ENCODE results near the gene PIGU. TPM values are rescaled to one million over a fixed set of nuclear protein-coding genes. Genes with fewer than 3 reads are reported as not detected.
A peak's percentile ranks its signal among the peaks of the same experiment; 100 is the strongest.

Gene PIGU
- total RNA-seq, 2 donors from 2014 or later: 35.8 to 41.2 TPM

DNA sequence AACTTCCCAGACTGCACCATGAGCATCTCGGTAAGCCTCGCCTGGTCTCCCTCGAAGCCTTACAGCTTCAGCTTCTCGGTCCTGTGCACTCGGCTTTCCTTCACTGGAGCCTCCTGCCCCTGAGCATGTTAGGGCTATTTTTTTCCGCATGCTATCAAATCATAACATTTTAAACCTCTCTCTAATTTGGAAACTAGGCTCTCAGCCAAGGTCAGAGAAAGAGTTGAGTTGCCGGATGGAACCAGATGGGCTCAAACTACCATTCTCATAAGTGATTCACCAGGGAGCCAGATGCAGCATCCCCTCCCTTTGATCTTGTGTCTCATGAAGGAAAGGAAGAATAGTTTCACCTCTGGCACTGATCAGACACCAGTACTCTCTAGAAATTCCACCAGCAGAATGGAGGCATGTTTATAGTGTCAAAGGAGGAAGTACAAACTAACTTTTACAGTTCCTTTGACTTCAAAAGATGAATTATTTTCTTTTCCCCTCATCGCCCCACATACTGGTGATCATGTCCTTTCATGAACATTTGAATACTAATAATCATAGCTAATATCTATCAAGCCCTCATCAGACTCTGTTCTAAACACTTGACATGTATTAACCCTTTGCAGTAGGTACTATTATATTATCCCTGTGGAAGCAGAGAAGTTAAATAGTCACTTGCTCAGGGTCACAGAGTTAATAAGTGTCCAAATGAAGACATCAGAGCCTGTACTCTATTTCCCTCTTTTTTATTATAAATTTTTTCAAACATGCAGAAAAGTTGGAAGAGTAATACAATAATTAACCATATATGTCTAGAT, 71.7 kb downstream of the PIGU start:
- peaks cover 7% of the 10 kb centered on the region for H3K36me3 ChIP-seq (ENCODE audit: control insufficient read depth, insufficient read depth, low read length)
- H3K4me3 Mint-ChIP-seq: no peak overlapping the region
- H3K4me3 ChIP-seq (ENCODE audit: low read length): no peak overlapping the region
- no peak overlapping the region for H3K27ac ChIP-seq (ENCODE audit: low read depth, low read length)
- no peaks in the 10 kb centered on the region for H3K27me3 Mint-ChIP-seq (ENCODE audit: insufficient read depth)
- peaks cover 31% of the 10 kb centered on the region for H3K36me3 Mint-ChIP-seq (ENCODE audit: low read depth)
- no peak overlapping the region for H3K9ac ChIP-seq (ENCODE audit: extremely low read depth, low read length, poor library complexity, severe bottlenecking)
- H3K4me1 ChIP-seq (ENCODE audit: control insufficient read depth, insufficient read depth, low read length): no peaks in the 10 kb centered on the region
- 89 to 94% methylated on average over 6 to 8 of the region's 8 CpGs for WGBS, 2 experiments (ENCODE audit: insufficient coverage in 1 of 2, insufficient read length in 1 of 2)
- peaks cover 4% of the 10 kb centered on the region for H3K9me3 Mint-ChIP-seq
- DNase-seq: no peak
- H3K9me3 ChIP-seq (ENCODE audit: control insufficient read depth, low read length): no peaks in the 10 kb centered on the region
- TF ChIP-seq CTCF (conservative IDR thresholded peaks at IDR 0.05): no peak
- no peaks in the 10 kb centered on the region for H3K4me1 Mint-ChIP-seq
- H3K27ac Mint-ChIP-seq: no peak overlapping the region
- no peaks in the 10 kb centered on the region for H3K27me3 ChIP-seq (ENCODE audit: control insufficient read depth, insufficient read depth, low read length, poor library complexity, severe bottlenecking)

DNA sequence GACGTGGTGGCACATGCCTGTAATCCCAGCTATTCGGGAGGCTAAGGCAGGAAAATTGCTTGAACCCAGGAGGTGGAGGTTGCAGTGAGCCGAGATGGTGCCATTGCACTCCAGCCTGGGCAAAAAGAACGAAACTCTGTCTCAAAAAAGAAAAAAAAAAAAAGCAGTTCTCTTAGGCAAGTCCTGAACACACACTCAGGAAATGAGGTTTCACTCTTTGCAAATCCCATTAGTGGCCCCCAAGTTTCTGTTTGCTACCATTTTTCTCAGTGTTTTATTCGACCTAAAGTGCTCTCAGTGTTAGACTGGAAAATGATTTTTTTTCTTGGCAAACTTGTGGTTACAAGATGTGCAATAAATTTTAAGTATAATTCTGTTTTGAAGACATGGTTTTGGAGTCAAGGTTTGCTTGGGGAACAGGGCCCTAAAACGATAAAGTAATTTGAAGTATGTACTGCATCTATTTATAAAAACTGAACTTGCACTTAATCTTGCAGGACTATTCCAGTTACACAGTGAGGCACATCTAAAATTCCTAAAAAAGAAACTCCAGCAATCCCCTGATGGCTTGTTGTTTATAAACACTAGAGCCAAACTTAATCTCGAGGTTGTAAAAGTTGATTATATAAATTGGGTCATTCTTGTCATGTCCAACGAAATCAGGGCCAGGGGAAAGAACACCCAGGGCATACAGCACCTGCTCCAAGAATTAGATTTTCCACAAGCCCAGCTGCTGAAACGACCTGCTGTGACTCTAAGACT, 75.8 kb downstream of the PIGU start:
- Mint-ChIP-seq H3K27ac (peak overlapping the region; percentile 53), H3K27me3 (ENCODE audit: insufficient read depth) (no peaks in the 10 kb centered on the region), H3K36me3 (ENCODE audit: low read depth) (peaks cover 20% of the 10 kb centered on the region), H3K9me3 (no peaks in the 10 kb centered on the region), H3K4me3 (no peak overlapping the region), H3K4me1 (no peaks in the 10 kb centered on the region)
- DNase-seq: no peak
- no peaks in the 10 kb centered on the region for H3K4me1 ChIP-seq (ENCODE audit: control insufficient read depth, insufficient read depth, low read length)
- no peak overlapping the region for H3K4me3 ChIP-seq (ENCODE audit: low read length)
- no peak overlapping the region for H3K9ac ChIP-seq (ENCODE audit: extremely low read depth, low read length, poor library complexity, severe bottlenecking)
- TF ChIP-seq CTCF (conservative IDR thresholded peaks at IDR 0.05): no peak
- WGBS, 2 experiments (ENCODE audit: insufficient coverage in 1 of 2, insufficient read length in 1 of 2): 80 to 94% methylated on average over 4 to 9 of the region's 9 CpGs
- H3K9me3 ChIP-seq (ENCODE audit: control insufficient read depth, low read length): no peaks in the 10 kb centered on the region
- H3K27me3 ChIP-seq (ENCODE audit: control insufficient read depth, insufficient read depth, low read length, poor library complexity, severe bottlenecking): no peaks in the 10 kb centered on the region
- no peaks in the 10 kb centered on the region for H3K36me3 ChIP-seq (ENCODE audit: control insufficient read depth, insufficient read depth, low read length)
- no peak overlapping the region for H3K27ac ChIP-seq (ENCODE audit: low read depth, low read length)

GRCh38 chr20:34595377-34596184, 81.3 kb downstream of the PIGU start:
- H3K4me1 ChIP-seq (ENCODE audit: control insufficient read depth, insufficient read depth, low read length): no peaks in the 10 kb centered on the region
- no peaks in the 10 kb centered on the region for H3K27me3 Mint-ChIP-seq (ENCODE audit: insufficient read depth)
- no peak for TF ChIP-seq CTCF (conservative IDR thresholded peaks at IDR 0.05)
- no peak for DNase-seq
- H3K4me1 Mint-ChIP-seq: no peaks in the 10 kb centered on the region
- peaks cover 11% of the 10 kb centered on the region for H3K36me3 Mint-ChIP-seq (ENCODE audit: low read depth)
- H3K4me3 Mint-ChIP-seq: no peak overlapping the region
- H3K9ac ChIP-seq (ENCODE audit: extremely low read depth, low read length, poor library complexity, severe bottlenecking): no peak overlapping the region
- no peak overlapping the region for H3K27ac ChIP-seq (ENCODE audit: low read depth, low read length)
- peak overlapping the region; percentile 49 for H3K27ac Mint-ChIP-seq
- no peaks in the 10 kb centered on the region for H3K36me3 ChIP-seq (ENCODE audit: control insufficient read depth, insufficient read depth, low read length)
- no peaks in the 10 kb centered on the region for H3K9me3 Mint-ChIP-seq
- H3K27me3 ChIP-seq (ENCODE audit: control insufficient read depth, insufficient read depth, low read length, poor library complexity, severe bottlenecking): no peaks in the 10 kb centered on the region
- H3K9me3 ChIP-seq (ENCODE audit: control insufficient read depth, low read length): no peaks in the 10 kb centered on the region
- no peak overlapping the region for H3K4me3 ChIP-seq (ENCODE audit: low read length)
- 90 to 93% methylated on average over 9 of the region's 9 CpGs for WGBS, 2 experiments (ENCODE audit: insufficient coverage in 1 of 2, insufficient read length in 1 of 2)

Data from endodermal cell (in vitro differentiated cells).